NK-92 treated with Interleukin-12 subunit alpha and Interleukin-12 subunit beta, amount 100 ng/mL, for 24 hours (cell line): ENCODE results near the gene CELSR1.

Experiments
- DNase-seq: peaks from one replicate; lab custom pipeline; 2025; lab: John Stamatoyannopoulos, UW

The CELSR1 gene

GRCh38 chr22:46395145-46395544 is 142.3 kb downstream of the CELSR1 start:
- DNase-seq: no peak

- DNase-seq: no peak
Measured at GRCh38 chr22:46394622-46395021, 142.8 kb downstream of the CELSR1 start.

- DNase-seq: no peak
Measured at GRCh38 chr22:46393873-46394272, 143.5 kb downstream of the CELSR1 start.

GRCh38 chr22:46392137-46392844 is 145.1 kb downstream of the CELSR1 start:
- DNase-seq: no peak

GRCh38 chr22:46391486-46392136 is 145.8 kb downstream of the CELSR1 start:
- no peak for DNase-seq

- no peak for DNase-seq
Measured at GRCh38 chr22:46390652-46391301, 146.6 kb downstream of the CELSR1 start.

- no peak for DNase-seq
Measured at GRCh38 chr22:46390105-46390651, 147.2 kb downstream of the CELSR1 start.

GRCh38 chr22:46389081-46389480 is 148.3 kb downstream of the CELSR1 start:
- DNase-seq: no peak

GRCh38 chr22:46388647-46389046 is 148.8 kb downstream of the CELSR1 start:
- no peak for DNase-seq

GRCh38 chr22:46387748-46388147 is 149.7 kb downstream of the CELSR1 start:
- DNase-seq: no peak

- no peak for DNase-seq
Measured at GRCh38 chr22:46386312-46386711, 151.1 kb downstream of the CELSR1 start.

GRCh38 chr22:46382524-46382923 is 154.9 kb downstream of the CELSR1 start:
- no peak for DNase-seq

GRCh38 chr22:46381731-46382130 is 155.7 kb downstream of the CELSR1 start:
- DNase-seq: no peak

GRCh38 chr22:46381142-46381541 is 156.3 kb downstream of the CELSR1 start:
- no peak for DNase-seq

- no peak for DNase-seq
Measured at GRCh38 chr22:46380581-46380980, 156.8 kb downstream of the CELSR1 start.

- DNase-seq: no peak
Measured at GRCh38 chr22:46380069-46380468, 157.4 kb downstream of the CELSR1 start.

GRCh38 chr22:46379066-46379930 is 158.1 kb downstream of the CELSR1 start:
- no peak for DNase-seq

- DNase-seq: no peak
Measured at GRCh38 chr22:46378426-46379065, 158.9 kb downstream of the CELSR1 start.

GRCh38 chr22:46377525-46378425 is 159.6 kb downstream of the CELSR1 start:
- no peak for DNase-seq

GRCh38 chr22:46376908-46377524 is 160.4 kb downstream of the CELSR1 start:
- no peak for DNase-seq
